Right forelimb (tissue), 1 donor: ENCODE data around the gene PPM1H.
A peak's percentile ranks its signal among the peaks of the same experiment; 100 is the strongest.

ENCODE experiments used
- DNase-seq: peaks from one replicate; pipeline ENCODE4 v3.0.0-alpha.2; 2018

PPM1H gene

GRCh38 chr12:62701492-62701891 is 233.5 kb downstream of the PPM1H start:
- DNase-seq, result no peak

GRCh38 chr12:62700091-62700880 is 234.7 kb downstream of the PPM1H start:
- DNase-seq, result no peak

DNA sequence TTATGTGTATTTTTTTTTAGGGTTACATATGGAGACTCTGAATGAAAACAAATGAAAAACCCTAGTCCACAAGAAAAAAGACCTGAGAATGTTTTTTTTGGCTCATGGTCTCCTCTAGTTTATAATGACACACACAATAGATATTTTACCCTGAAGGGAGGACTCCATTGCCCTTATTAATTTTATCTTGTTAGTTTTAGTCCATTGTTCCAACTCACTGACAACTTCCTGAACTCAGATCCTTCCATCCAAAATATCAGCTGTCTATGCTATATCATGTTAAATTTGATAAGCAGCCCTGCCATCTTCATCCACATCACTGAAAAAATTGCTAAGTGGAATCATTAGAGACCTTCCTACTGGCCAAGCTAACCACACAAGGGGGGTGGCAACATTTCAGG is 236.2 kb downstream of the PPM1H start:
- no peak for DNase-seq

GRCh38 chr12:62697893-62698292 is 237.1 kb downstream of the PPM1H start:
- DNase-seq, result no peak

- DNase-seq, result no peak
Observed at GRCh38 chr12:62695696-62696095, 239.3 kb downstream of the PPM1H start.

GRCh38 chr12:62694632-62695031 is 240.3 kb downstream of the PPM1H start:
- DNase-seq, result no peak

DNA sequence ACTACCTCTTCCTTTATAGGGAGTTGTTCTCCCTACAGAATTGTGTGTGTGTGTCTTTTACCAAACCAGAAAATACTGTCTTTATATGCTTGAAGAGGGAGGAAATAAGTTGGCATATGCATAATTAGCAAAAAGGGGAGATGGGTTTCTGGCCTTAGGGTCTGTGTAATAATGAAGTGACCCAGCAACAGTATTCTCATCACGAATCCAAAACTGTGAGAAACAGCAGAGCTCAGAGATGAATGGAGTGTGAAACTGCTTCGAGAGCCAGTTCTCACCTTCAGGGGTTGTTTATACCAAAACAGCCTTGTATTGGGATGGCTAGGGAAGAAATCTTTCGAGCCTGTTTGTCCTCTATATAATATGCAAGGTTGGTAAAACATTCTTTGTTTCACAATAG is 240.8 kb downstream of the PPM1H start:
- no peak for DNase-seq

DNA sequence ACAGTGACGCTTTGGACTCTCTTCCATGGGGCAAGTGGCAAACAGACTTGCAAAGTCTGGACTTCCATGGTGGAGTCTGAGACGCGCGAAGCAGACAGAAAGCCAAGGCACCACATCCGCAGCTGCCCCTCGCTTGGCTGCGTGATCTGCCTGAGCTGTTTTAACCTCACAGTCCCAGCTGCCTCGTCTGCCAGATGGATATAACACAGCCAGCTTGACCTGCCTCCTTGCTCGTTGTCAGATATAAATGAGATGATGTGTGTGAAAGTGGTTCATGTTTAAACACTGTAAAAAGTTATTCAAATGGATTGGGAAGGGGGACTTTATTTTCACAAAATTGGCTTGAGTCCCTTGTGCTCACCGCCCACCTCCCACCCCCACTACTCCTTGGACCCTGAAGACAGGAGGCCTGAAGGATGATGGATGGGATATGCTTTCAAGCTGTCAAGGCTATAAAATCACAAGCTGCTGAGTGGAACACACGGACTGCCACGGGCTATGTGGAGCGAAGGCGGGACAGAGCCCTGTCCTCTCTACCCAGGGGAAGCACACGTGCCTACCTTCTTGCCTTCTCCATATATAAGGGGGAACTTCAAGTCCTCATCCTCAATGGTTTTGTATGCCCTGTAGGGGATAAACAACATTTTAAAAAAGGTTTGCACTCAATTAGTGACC is 241.4 kb downstream of the PPM1H start:
- DNase-seq, result peak; percentile 57

- DNase-seq, result no peak
Observed at GRCh38 chr12:62692884-62693283, 242.1 kb downstream of the PPM1H start.

- DNase-seq, result no peak
Observed at GRCh38 chr12:62691309-62691708, 243.6 kb downstream of the PPM1H start.

GRCh38 chr12:62689042-62689839 is 245.7 kb downstream of the PPM1H start:
- no peak for DNase-seq

GRCh38 chr12:62686938-62687337 is 248.0 kb downstream of the PPM1H start:
- DNase-seq, result no peak

GRCh38 chr12:62684570-62685295 is 250.2 kb downstream of the PPM1H start:
- DNase-seq, result peak; percentile 92

- DNase-seq, result peak; percentile 93
Observed at GRCh38 chr12:62683776-62684569, 251.0 kb downstream of the PPM1H start.

DNA sequence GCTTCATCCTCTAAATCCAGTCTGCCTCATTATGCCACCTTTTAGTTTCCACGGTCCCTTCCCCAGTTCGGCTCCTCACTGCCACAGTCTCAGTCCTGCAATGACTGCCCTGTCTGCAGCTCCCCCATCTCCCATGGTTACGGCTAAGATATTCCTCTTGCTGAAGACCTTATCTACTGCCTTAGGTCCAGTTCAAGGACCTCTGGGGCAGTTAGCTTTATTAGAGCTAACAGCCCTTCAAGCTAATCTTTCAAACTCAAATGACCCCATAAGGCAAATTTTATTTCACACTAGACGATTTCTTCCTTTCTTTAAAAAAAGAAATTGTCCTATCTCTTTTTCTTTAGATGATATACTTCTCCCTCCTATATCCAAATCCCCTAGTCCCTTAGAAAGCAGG is 253.6 kb downstream of the PPM1H start:
- no peak for DNase-seq

DNA sequence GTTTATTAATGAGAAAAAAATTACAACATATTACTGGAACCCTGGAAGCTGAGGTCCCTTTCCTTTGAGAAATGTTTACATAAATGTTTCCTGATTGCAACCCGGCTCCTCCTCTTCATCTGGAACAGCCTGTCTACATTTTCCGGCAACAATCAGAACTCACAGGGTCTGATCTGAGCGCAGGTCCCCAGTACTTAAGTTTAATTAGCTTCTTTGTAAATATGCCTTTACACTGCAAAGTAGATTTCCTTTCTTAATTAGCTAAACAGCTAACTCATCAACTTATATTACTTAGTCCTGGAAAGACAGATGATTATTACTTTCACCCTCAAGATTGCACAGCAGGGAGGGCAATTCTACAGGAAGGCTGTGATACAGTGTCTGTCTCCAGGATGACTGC is 255.3 kb downstream of the PPM1H start:
- no peak for DNase-seq

DNA sequence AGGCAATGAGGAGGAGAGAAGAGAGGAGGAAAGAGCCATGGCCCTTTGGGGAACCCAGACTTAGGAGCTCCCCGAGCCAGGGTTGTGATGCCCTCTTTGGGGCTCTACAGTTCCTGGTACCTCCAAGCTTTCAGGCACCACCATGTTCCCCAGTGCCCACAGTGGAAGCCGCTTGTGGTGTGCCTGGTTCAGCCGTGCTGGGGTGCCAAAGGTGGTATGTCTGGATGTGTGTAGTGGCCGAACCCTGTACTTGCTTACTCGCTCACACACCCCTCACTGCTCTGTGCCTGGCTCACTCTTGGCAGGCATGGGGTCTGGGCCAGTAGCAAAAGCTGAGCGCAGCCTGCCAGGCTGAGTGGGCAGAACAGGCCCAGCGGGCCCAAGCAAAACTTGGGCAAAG is 257.6 kb downstream of the PPM1H start:
- no peak for DNase-seq

- DNase-seq, result no peak
Observed at GRCh38 chr12:62676521-62677307, 258.2 kb downstream of the PPM1H start.

- no peak for DNase-seq
Observed at GRCh38 chr12:62673028-62673815, 261.7 kb downstream of the PPM1H start.

DNA sequence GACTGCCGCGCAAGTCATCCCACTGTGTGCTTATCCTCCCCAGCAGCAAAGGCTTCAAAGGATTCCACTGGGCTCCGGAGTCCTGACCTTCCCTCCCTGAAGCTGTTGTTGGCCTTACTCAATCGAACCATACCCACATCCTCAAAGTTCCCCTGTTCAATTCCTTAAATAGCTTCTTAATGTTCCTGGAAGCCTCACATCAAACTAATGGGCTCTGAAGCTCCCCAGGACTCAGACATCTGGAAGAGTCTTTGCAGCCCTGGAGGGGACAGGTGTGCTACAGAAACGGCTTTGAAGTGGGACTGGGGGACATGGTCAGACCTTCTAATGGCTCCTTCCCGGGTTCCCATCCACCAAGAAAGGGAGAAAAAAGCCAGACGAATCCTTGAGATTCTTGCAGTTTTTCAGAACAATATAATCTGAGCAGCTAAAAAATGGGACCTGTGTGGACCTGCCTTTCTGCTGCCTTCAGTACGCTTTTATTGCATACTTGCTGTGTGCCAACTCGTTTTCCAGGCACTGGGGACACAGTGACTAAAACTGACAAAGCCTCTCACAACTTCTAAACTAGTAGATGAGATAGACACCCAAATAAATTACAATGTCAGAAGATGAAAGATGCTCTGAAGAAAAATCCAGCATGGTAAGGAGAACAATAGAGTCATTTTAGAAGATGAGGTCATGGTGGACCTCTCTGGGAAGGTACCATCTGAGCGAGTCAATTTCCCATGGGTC is 263.8 kb downstream of the PPM1H start:
- DNase-seq, result no peak
